ENCODE measurements around the gene SNX6.

The SNX6 gene

GRCh38 chr14:34633742-34634141 is 3.8 kb upstream of the SNX6 start:
- DNase-seq, result no peak

GRCh38 chr14:34632411-34632978 is 2.5 kb upstream of the SNX6 start:
- DNase-seq, result peak; percentile 11

DNA sequence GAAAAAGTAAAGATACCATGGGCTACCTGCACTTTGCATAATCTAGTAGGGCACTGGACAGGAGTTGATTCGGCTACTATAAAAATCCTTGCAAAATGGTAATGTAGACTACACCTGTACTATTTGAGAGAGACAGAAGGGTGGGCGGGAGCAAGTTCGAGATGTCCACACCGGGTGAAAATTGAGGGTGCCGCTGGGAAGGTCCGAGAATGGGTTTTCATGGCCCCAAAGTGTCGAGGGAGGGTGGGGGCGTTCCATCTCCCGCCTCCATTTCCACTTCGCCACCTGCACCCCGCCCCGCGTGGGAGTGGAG is 648 bp downstream of the SNX6 start:
- DNase-seq, result no peak

- peak; percentile 17 for DNase-seq
These were observed 1.2 kb downstream of the SNX6 start for GRCh38 chr14:34628681-34629135.

DNA sequence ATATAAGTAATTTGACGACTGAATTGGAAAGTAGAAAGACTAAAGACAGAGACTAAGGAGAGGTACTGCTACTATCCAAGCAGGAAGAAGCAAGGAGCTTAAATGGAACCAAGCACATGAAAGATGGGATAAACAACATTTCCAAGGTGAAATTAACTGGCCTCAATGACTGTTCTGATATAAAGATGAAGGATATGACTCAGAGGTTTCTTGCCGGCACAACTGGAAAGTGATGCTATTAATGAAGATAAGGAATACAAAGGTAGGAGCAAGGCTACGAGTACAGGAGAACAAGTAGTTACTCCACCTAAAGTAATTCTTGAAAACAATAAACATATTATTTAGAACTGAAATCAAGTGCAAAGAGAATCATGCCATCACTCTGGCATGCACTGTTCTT is 6.4 kb downstream of the SNX6 start:
- no peak for DNase-seq

DNA sequence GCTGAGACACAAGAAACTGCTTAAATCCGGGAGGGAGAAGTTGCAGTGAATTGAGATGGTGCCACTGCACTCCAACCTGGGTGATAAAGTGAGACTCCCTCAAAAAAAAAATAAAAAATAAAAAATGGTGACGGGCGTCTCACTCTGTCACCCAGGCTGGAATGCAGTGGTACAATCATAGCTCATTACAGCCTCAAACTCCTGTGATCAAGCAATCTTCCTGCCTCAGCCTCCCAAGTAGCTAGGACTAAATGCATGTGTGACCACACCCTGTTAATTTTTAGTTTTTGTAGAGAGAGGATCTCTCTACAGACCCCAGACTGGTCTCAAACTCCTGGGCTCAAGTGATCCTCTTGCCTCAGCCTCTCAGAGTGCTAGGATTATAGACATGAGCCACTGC is 9.1 kb downstream of the SNX6 start:
- DNase-seq, result no peak

DNA sequence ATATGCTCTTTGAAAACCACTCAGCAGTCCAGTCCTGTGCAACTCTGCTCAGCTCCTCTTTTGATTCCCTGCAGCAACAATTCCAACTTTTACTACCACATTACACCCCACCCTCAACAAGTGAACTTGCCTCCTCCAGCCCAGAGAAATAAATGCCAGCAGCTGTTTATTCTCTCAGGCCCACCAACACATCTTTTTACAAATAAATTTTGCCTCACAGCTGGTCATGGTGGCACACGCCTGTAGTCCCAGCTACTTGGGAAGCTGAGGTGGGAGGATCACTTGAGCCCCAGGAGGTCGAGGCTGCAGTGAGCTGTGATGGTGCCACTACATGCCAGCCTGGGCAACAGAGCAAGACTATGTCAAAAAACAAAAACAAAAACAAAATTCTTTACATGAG is 9.8 kb downstream of the SNX6 start:
- DNase-seq, result no peak

GRCh38 chr14:34619471-34619870 is 10.5 kb downstream of the SNX6 start:
- DNase-seq, result no peak

- no peak for DNase-seq
These were observed 13.6 kb downstream of the SNX6 start for GRCh38 chr14:34616360-34616759.

DNA sequence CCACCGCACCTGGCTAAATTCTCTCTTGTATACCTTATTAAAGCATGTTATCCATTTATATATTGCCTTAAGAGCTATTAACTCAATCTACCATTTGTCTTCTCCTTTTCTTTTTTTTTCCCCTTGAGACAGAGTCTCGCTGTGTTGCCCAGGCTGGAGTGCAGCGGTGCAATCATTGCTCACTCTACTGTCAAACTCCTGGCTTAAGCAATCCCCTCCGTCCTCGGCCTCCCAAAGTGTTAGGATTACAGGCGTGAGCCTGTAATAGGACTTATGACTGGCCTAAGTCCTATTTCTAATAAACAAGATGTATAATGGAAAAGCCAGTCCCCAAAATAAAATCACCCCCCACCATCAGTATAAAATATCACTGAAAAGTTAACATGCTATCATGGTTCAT is 14.4 kb downstream of the SNX6 start:
- no peak for DNase-seq

DNA sequence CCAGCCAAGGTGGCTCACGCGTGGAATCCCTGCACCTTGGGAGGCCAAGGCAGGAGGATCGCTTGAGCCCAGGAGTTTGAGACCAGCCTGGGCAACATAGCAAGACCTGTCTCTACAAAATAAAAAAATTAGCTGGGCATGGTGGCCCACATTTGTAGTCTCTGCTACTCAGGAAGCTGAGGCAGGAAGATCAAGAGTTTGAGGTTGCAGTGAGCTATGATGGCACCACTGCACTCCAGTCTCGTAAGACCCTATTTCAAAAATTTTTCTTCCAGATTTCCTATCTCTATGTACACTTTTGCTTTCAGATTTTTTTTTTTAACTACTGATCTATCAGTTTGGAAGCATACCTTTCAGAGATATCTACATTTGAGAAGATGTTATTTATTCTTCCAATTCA is 15.3 kb downstream of the SNX6 start:
- DNase-seq, result no peak

DNA sequence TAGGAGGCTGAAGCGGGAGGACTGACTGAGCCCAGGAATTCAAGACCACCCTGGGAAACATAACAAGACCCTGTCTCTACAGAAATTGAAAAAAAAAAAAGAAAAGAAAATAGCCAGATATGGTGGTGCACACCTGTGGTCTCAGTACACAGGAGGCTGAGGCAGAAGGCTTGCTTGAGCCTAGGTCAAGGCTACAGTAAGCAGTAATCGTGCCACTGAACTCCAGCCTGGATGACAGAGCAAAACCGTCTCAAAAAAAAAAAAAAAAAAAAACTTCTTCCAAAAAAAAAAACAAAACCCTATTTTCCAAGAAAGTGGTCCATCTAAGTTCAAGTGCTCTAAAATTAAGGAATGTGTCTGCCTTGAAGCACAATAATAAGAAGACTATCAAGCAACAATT is 19.8 kb downstream of the SNX6 start:
- no peak for DNase-seq

DNA sequence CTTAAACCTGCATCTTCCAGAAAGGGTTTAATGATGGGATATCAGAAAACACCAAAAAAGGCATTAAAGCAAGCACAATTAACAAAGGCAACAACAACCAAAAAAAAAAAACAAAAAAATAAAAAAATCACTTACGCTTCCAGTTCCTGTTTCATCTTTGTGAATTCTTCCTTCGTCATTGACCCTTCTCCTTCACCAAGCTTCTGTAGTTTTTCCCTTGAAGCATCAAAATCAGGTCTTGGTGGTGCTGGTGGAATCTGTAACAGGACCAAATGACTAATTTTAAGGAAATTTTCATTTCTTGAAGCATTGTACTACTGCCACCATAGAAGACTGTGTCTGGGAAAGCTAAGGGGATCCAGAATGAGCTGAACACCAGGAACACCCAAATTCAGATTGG is 24.5 kb downstream of the SNX6 start:
- DNase-seq, result no peak

- DNase-seq, result no peak
These were observed 25.0 kb downstream of the SNX6 start for GRCh38 chr14:34604995-34605394.

DNA sequence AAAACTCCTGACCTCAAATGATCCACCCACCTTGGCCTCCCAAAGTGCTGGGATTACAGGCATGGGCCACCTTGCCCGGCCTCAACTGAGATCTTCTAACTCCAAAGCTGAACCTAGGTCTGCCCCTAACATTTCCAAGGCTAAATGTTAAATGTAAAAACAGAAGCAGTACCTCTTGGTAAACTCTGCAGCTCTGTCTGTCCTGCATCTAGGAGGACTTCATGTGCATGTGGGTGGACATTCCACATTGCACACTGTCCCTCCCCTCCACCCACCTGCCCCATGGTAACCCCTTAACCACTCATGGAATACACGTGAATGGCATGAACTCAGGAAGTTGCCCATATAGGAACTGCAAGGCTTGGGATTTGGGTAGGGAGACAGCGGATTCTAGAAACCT is 33.1 kb downstream of the SNX6 start:
- DNase-seq, result no peak

- no peak for DNase-seq
These were observed 36.1 kb downstream of the SNX6 start for GRCh38 chr14:34593740-34594375.

DNA sequence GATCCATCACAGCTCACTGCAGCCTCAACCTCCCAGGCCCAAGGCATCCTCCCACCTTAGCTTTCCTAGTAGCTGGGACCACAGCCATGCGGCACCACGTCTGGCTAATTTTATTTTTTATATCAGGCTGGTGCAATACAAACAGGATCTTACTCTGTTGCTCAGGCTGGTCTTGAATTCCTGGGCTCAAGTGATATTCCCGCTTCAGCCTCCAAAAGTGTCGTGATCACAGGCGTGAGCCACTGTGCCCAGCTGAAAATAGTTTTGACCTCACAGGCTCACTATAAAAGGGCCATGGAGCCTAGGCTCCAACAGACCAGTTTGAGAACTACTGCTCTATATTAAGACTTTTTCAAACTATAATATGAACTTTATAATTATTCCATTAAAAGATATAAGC is 37.3 kb downstream of the SNX6 start:
- DNase-seq, result no peak

DNA sequence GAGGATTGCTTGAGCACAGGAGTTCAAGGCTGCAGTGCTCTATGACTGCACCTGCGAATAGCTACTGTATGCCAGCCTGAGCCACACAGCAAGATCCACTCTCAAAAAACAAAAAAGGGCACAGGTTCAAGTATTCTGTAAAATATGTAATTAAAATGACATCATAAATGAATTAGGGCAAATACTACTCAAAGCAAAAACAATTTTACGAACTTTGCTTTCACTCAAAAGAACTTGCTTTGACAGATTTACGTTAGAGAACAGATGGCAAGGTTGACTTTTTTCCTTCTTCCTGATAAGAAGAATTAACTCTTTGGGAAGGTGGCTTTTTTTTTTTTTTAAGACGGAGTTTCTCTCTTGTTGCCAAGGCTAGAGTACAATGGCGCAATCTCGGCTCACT is 46.4 kb downstream of the SNX6 start:
- DNase-seq, result peak; percentile 86

DNA sequence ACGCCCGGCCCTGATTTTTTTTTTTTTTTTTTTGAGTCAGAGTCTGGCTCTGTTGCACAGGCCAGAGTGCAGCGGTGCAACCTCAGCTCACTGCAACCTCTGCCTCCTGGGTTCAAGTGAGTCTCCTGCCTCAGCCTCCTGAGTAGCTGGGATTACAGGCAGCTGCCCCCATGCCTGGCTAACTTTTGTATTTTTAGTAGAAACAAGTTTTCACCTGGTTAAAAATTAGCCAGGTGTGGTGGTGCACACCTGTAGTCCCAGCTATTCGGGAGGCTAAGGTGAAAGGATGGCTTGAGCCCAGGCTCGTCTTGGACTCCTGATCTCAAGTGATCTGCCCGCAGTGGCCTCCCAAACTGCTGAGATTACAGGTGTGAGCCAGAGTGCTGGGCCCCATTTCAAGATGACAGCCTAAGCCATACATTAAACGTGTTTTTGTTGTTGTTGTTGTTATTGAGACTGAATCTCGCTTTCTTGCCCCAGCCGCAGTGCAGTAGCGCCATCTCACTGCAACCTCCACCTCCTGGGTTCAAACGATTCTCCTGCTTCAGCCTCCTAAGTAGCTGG is 47.7 kb downstream of the SNX6 start:
- no peak for DNase-seq

- no peak for DNase-seq
These were observed 49.6 kb downstream of the SNX6 start for GRCh38 chr14:34580381-34580780.

DNA sequence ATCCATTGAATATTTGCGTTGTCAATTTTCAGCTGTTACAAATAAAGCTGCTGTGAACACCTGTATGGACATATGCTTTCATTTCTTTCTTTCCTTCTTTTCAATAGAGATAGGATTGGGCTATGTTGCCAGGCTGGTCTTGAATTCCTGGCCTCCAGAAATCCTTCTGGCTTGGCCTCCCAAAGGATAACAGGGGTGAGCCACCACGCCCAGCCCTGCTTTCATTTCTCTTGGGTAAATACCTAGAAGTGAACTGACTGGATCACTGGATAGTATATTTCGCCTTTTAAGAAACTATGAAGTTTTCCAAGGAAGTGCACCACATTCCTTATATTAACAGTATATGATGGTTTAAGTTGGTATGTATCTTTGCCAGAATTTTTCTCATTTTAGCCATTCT is 58.2 kb downstream of the SNX6 start:
- no peak for DNase-seq

- DNase-seq, result no peak
These were observed 60.2 kb downstream of the SNX6 start for GRCh38 chr14:34569750-34570149.

DNA sequence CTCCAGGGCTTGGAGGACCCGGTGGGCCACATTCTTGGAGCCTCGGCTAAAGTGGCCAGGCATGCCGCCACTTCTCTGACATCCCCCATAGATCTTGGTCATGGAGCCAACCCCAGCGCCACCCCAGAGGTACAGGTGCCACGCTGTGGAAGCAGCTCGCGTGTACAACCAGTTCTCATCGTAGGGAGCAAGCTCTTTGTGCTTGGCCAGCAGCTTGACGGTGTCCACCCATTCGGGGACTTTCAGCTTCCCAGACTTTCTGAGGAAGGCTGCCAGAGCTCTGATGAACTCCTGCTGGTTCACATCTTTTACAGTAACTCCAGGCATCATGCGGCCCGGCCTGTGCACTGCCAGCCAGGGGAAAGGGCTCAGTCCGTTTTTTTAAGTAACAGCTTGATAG is 61.1 kb downstream of the SNX6 start:
- no peak for DNase-seq

DNA sequence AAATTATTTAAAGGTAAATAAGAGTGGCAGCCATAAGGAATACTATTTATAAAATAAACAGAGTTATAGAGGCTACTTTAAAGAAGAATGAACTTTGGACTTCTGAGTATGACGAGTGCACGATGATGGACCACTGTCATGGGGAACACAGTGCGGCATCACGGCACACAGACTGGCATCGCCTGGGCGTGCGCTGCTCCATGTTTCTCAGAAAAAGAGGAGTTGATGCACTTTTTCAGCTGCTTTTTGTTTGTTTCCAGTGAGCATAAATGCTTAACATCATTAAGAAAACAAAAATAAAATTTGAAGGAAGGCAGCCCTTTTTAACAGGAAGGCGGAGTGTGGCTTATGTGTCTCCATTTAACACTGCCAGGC is 67.2 kb downstream of the SNX6 start:
- no peak for DNase-seq

Data from NCI-H69 (cell line).